CD14-positive monocyte (primary cell): ENCODE data around the gene ZNF500. TPM values are rescaled to one million over a fixed set of nuclear protein-coding genes. Genes with fewer than 3 reads are reported as not detected.

Experiments used
- DNase-seq, 3 donors: peaks; one replicate each; pipeline ENCODE4 v3.0.0-alpha.2; 2011 to 2022
- H2AFZ ChIP-seq: 2 replicates; pipeline ENCODE4 v1.6.0; 2012; ENCODE audit warnings: mild to moderate bottlenecking, low read depth, low read length, inconsistent platforms; ENCODE audit not compliant: insufficient read depth, poor library complexity, severe bottlenecking
- H3K27ac ChIP-seq, 2 donors: 1 replicate in 1 of 2; 2 replicates in 1 of 2; pipeline ENCODE4 v1.5.1; 2012 to 2013; ENCODE audit warnings: low read length in 2 of 2, control low read depth in 1 of 2, inconsistent platforms in 1 of 2, low read depth in 1 of 2, mild to moderate bottlenecking in 1 of 2
- H3K27me3 ChIP-seq, 2 donors: one replicate each; pipeline versions ENCODE4 v1.6.0 to v1.6.1; 2011 to 2013; ENCODE audit warnings: low read length in 2 of 2; ENCODE audit not compliant: control insufficient read depth in 2 of 2, insufficient read depth in 2 of 2
- H3K36me3 ChIP-seq, 2 donors: replicated peaks in 1 of 2; 1 replicate in 1 of 2; 2 replicates in 1 of 2; pipeline versions ENCODE4 v1.5.1 to v1.6.1; 2012 to 2013; ENCODE audit warnings: low read length in 2 of 2, control low read depth in 1 of 2, inconsistent platforms in 1 of 2, mild to moderate bottlenecking in 1 of 2; ENCODE audit not compliant: insufficient read depth in 2 of 2, control insufficient read depth in 1 of 2
- H3K4me1 ChIP-seq, 2 donors: 1 replicate in 1 of 2; 2 replicates in 1 of 2; pipeline versions ENCODE4 v1.5.1 to v1.6.1; 2012 to 2013; ENCODE audit warnings: low read length in 2 of 2, control low read depth in 1 of 2, inconsistent platforms in 1 of 2, mild to moderate bottlenecking in 1 of 2, moderate library complexity in 1 of 2; ENCODE audit not compliant: insufficient read depth in 2 of 2, control insufficient read depth in 1 of 2
- H3K4me2 ChIP-seq: replicated peaks from 2 replicates; pipeline ENCODE3; 2012; ENCODE audit warnings: low read length, moderate library complexity, mild to moderate bottlenecking; ENCODE audit not compliant: poor library complexity, severe bottlenecking; ENCODE audit errors: extremely low read depth
- H3K4me3 ChIP-seq, 3 experiments: fragments of 200-600 bp in 1 of 3; sonication (generic) in 1 of 3; replicated peaks in 1 of 3; 1 replicate in 2 of 3; 2 replicates in 1 of 3; pipeline ENCODE4 v1.5.1; 2011 to 2013; ENCODE audit warnings: low read length in 3 of 3, mild to moderate bottlenecking in 3 of 3, control low read depth in 2 of 3, low read depth in 2 of 3, inconsistent platforms in 1 of 3, moderate library complexity in 1 of 3
- H3K79me2 ChIP-seq: 2 replicates; pipeline ENCODE4 v1.6.0; 2012; ENCODE audit warnings: mild to moderate bottlenecking, control low read depth, inconsistent platforms, low read length, moderate library complexity; ENCODE audit not compliant: insufficient read depth
- H3K9ac ChIP-seq: 2 replicates; pipeline ENCODE4 v1.6.0; 2017; ENCODE audit warnings: low read length, mild to moderate bottlenecking; ENCODE audit not compliant: insufficient read depth, poor library complexity, severe bottlenecking
- H3K9me3 ChIP-seq, 2 donors: replicated peaks in 1 of 2; 1 replicate in 1 of 2; 2 replicates in 1 of 2; pipeline versions ENCODE4 v1.5.1 to v1.6.1; 2012 to 2013; ENCODE audit warnings: low read length in 2 of 2, control low read depth in 1 of 2; ENCODE audit not compliant: control insufficient read depth in 1 of 2, insufficient read depth in 1 of 2
- H4K20me1 ChIP-seq: 2 replicates; pipeline ENCODE4 v1.6.0; 2012; ENCODE audit warnings: mild to moderate bottlenecking, low read length, control low read depth, moderate library complexity; ENCODE audit not compliant: insufficient read depth
- H3K27ac Mint-ChIP-seq, 7 donors: one replicate each; pipeline ENCODE4 v1.8.0; 2020; ENCODE audit warnings: mild to moderate bottlenecking in 7 of 7, mixed read lengths in 7 of 7, moderate library complexity in 6 of 7, inconsistent platforms in 2 of 7
- H3K27me3 Mint-ChIP-seq, 3 donors: one replicate each; pipeline ENCODE4 v1.8.0; 2021 to 2022; ENCODE audit warnings: low read depth in 3 of 3, mild to moderate bottlenecking in 3 of 3, mixed read lengths in 3 of 3, moderate library complexity in 3 of 3, inconsistent platforms in 1 of 3
- H3K36me3 Mint-ChIP-seq, 2 donors: one replicate each; pipeline ENCODE4 v1.8.0; 2020; ENCODE audit warnings: mixed read lengths in 2 of 2, inconsistent platforms in 1 of 2, mild to moderate bottlenecking in 1 of 2
- H3K4me1 Mint-ChIP-seq: one replicate; pipeline ENCODE4 v1.8.0; 2020; ENCODE audit warnings: mild to moderate bottlenecking, mixed read lengths
- H3K4me3 Mint-ChIP-seq, 2 donors: one replicate each; pipeline ENCODE4 v1.8.0; 2020; ENCODE audit warnings: mild to moderate bottlenecking in 2 of 2, mixed read lengths in 2 of 2, moderate library complexity in 1 of 2
- H3K9me3 Mint-ChIP-seq, 7 donors: one replicate each; pipeline ENCODE4 v1.8.0; 2020 to 2022; ENCODE audit warnings: mixed read lengths in 7 of 7, mild to moderate bottlenecking in 6 of 7, moderate library complexity in 6 of 7, inconsistent platforms in 2 of 7
- CTCF ChIP-seq: fragments of 200-600 bp; IDR thresholded peaks from one replicate; pipeline ENCODE4 v1.8.0; 2022; ENCODE audit warnings: antibody characterized with exemption, mild to moderate bottlenecking
- WGBS: methylation state at CpG from one replicate; pipeline ENCODE4 v1.1.5; 2013; ENCODE audit warnings: missing lambda C conversion rate; ENCODE audit not compliant: insufficient coverage; 5-methylcytosine and 5-hydroxymethylcytosine counted together
- intact Hi-C, 2 donors: fragments of 100-400 bp; cut with micrococcal nuclease; formaldehyde crosslinking; loops; one replicate each; pipeline versions ENCODE4 v1.15.0 to v1.15.1; 2023
- polyA plus RNA-seq, 3 donors: library from polyadenylated mRNA; depleted of rRNA in 1 of 3; unstranded in 2 of 3; stranded (reverse) in 1 of 3; fragments of 300-500 nt in 2 of 3; fragments of >200 nt in 1 of 3; fragmentation: Illumina TruSeq in 2 of 3; gene quantifications; 1 replicate in 2 of 3; 2 replicates in 1 of 3; pipeline ENCODE4 v1.2.3, GENCODE V29; 2012 to 2021

The ZNF500 gene
- polyA plus RNA-seq, 3 donors: 2.4 to 5.6 (median 5.2) TPM

GRCh38 chr16:4788489-4788889 is 21.5 kb upstream of the ZNF500 start:
- Mint-ChIP-seq H3K9me3 (peaks cover 0 to 2% (median 0%) of the 10 kb centered on the region in 7 donors), H3K27me3 (peaks cover 1 to 7% (median 5%) of the 10 kb centered on the region in 3 donors), H3K4me1 (peaks cover 3% of the 10 kb centered on the region), H3K4me3 (no peak overlapping the region), H3K36me3 (no peaks in the 10 kb centered on the region), H3K27ac (no peak overlapping the region)
- no peaks in the 10 kb centered on the region for H3K9me3 ChIP-seq
- no peak overlapping the region for H2AFZ ChIP-seq
- no peak for DNase-seq
- no peak overlapping the region for H3K27ac ChIP-seq
- H4K20me1 ChIP-seq: no peaks in the 10 kb centered on the region
- H3K27me3 ChIP-seq: no peaks in the 10 kb centered on the region
- no peaks in the 10 kb centered on the region for H3K79me2 ChIP-seq
- no peak overlapping the region for H3K4me2 ChIP-seq
- H3K4me3 ChIP-seq: no peak overlapping the region
- WGBS: 91% methylated on average over 7 of the region's 9 CpGs
- intact Hi-C loops: no loop called here
- H3K9ac ChIP-seq: no peak overlapping the region
- H3K36me3 ChIP-seq: no peaks in the 10 kb centered on the region
- no peak for TF ChIP-seq CTCF
- H3K4me1 ChIP-seq: no peaks in the 10 kb centered on the region

- H2AFZ ChIP-seq: no peak within 1 kb of the TSS
- Mint-ChIP-seq H3K4me3 (no peak within 1 kb of the TSS), H3K36me3 (no peaks in the 10 kb centered on the region), H3K27me3 (peaks cover 1 to 6% (median 5%) of the 10 kb centered on the region in 3 donors), H3K4me1 (peaks cover 7% of the 10 kb centered on the region), H3K9me3 (peaks cover 0 to 2% (median 0%) of the 10 kb centered on the region in 7 donors), H3K27ac (no peak within 1 kb of the TSS)
- H3K27ac ChIP-seq: no peak within 1 kb of the TSS
- no peaks in the 10 kb centered on the region for H3K9me3 ChIP-seq
- H3K79me2 ChIP-seq: no peaks in the 10 kb centered on the region
- 90% methylated on average over 8 of the region's 14 CpGs for WGBS
- no peak for DNase-seq
- peaks cover 2% of the 10 kb centered on the region in 2 donors for H3K4me1 ChIP-seq
- H3K4me2 ChIP-seq: no peak within 1 kb of the TSS
- no peak within 1 kb of the TSS for H3K9ac ChIP-seq
- H3K36me3 ChIP-seq: no peaks in the 10 kb centered on the region
- no peaks in the 10 kb centered on the region for H4K20me1 ChIP-seq
- H3K27me3 ChIP-seq: no peaks in the 10 kb centered on the region
- H3K4me3 ChIP-seq: no peak within 1 kb of the TSS
- intact Hi-C loops: no loop called here
- no peak for TF ChIP-seq CTCF
These were observed 20.9 kb upstream of the ZNF500 start, which contains the start of gene SEPTIN12 for GRCh38 chr16:4787627-4788482. TSS of gene SEPTIN12 (minus strand) at chr16:4788345. CDS start at chr16:4787645, 700 bp downstream.
